ENCODE data around the gene ITGB3. TPM values are rescaled to one million over a fixed set of nuclear protein-coding genes. Genes with fewer than 3 reads are reported as not detected.

ITGB3 gene
- total RNA-seq, 2 donors from 2014 or later = 2.0 to 2.1 TPM

GRCh38 chr17:47286198-47286914 is 32.7 kb downstream of the ITGB3 start:
- Histone ChIP-seq H3K4me3 (no peak overlapping the region), H3K4me1 (no peaks in the 10 kb centered on the region), H3K27ac (no peak overlapping the region), H3K9me3 (no peaks in the 10 kb centered on the region), H3K27me3 (no peaks in the 10 kb centered on the region), H3K36me3 (replicated peaks in 1 of 2; ENCODE audit: insufficient read depth in 1 of 2, low read depth in 2 of 2) (no peaks in the 10 kb centered on the region)
- DNase-seq (no peak), ATAC-seq (no peak)
- TF ChIP-seq, protein P1, sequence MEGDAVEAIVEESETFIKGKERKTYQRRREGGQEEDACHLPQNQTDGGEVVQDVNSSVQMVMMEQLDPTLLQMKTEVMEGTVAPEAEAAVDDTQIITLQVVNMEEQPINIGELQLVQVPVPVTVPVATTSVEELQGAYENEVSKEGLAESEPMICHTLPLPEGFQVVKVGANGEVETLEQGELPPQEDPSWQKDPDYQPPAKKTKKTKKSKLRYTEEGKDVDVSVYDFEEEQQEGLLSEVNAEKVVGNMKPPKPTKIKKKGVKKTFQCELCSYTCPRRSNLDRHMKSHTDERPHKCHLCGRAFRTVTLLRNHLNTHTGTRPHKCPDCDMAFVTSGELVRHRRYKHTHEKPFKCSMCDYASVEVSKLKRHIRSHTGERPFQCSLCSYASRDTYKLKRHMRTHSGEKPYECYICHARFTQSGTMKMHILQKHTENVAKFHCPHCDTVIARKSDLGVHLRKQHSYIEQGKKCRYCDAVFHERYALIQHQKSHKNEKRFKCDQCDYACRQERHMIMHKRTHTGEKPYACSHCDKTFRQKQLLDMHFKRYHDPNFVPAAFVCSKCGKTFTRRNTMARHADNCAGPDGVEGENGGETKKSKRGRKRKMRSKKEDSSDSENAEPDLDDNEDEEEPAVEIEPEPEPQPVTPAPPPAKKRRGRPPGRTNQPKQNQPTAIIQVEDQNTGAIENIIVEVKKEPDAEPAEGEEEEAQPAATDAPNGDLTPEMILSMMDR (IDR thresholded peaks at IDR 0.05) = no peak
- TF ChIP-seq POLR2A (IDR thresholded peaks at IDR 0.05) = no peak
- intact Hi-C loops (cut with DNase I) = no loop called here
- 66 to 73% methylated on average over 6 of the region's 6 CpGs for WGBS, 2 donors

GRCh38 chr17:47287068-47287467 is 33.4 kb downstream of the ITGB3 start:
- no peak for TF ChIP-seq POLR2A (IDR thresholded peaks at IDR 0.05)
- Histone ChIP-seq H3K36me3 (replicated peaks in 1 of 2; ENCODE audit: insufficient read depth in 1 of 2, low read depth in 2 of 2) (no peaks in the 10 kb centered on the region), H3K27me3 (no peaks in the 10 kb centered on the region), H3K4me3 (no peak overlapping the region), H3K9me3 (no peaks in the 10 kb centered on the region), H3K4me1 (no peaks in the 10 kb centered on the region), H3K27ac (no peak overlapping the region)
- intact Hi-C loops (cut with DNase I) = no loop called here
- no peak for ATAC-seq
- no peak for DNase-seq
- 93% methylated on average over 4 of the region's 4 CpGs for WGBS, 2 donors

DNA sequence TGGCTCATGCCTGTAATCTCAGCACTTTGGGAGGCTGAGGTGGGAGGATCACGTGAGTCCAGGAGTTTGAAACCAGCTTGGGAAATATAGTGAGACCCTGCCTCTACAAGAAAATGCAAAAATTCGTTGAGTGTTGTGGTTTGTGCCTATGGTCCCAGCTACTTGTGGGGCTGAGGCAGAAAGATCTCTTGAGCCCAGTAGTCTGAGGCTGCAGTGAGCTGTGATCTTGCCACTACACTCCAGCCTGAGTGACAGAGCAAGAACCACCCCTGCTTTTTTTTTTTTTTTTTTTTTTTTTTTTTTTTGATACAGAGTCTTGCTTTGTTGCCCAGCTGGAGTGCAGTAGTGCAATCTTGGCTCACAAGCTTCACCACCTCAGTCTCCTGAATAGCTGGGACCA is 34.0 kb downstream of the ITGB3 start:
- 57 to 62% methylated on average over 2 of the region's 2 CpGs for WGBS, 2 donors
- intact Hi-C loops (cut with DNase I) = no loop called here
- TF ChIP-seq, protein P1 (IDR thresholded peaks at IDR 0.05) = no peak
- TF ChIP-seq POLR2A (IDR thresholded peaks at IDR 0.05) = no peak

DNA sequence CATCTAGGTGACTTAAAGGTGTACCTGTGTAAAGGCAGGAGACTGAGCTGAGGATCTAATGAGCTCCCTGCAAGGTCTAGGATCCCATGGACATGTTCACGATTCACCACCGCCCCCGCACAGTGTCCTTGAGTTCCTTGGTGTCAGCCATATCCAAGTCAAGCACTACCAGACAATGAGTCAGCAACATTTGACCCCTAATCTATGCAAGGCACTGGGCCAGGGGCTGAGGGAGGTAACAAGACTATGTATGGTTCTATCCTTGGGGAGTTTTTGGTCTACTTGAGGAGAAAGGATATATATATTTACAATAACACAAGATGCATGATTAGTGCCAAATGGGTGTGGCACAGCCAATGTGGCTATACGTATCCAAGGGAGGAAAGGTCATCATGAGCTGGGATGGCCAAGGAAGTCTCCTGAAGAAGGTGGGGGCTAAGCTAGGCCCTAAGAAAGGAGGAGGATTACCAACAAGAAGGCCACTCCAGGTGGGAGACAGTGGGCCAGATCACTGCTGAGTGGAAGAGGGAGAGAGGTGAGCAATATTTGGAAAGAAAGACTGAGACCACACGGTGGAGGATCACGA is 35.0 kb downstream of the ITGB3 start:
- 75 to 79% methylated on average over 6 of the region's 6 CpGs for WGBS, 2 donors

More for the DNA sequence above, 34.0 kb downstream of the ITGB3 start:
- H3K27ac ChIP-seq = no peak overlapping the region
- H3K9me3 ChIP-seq = no peaks in the 10 kb centered on the region
- no peaks in the 10 kb centered on the region for H3K27me3 ChIP-seq
- ATAC-seq = no peak
- no peaks in the 10 kb centered on the region for H3K36me3 ChIP-seq (replicated peaks in 1 of 2; ENCODE audit: insufficient read depth in 1 of 2, low read depth in 2 of 2)
- no peak overlapping the region for H3K4me3 ChIP-seq
- H3K4me1 ChIP-seq = no peaks in the 10 kb centered on the region
- DNase-seq = no peak

DNA sequence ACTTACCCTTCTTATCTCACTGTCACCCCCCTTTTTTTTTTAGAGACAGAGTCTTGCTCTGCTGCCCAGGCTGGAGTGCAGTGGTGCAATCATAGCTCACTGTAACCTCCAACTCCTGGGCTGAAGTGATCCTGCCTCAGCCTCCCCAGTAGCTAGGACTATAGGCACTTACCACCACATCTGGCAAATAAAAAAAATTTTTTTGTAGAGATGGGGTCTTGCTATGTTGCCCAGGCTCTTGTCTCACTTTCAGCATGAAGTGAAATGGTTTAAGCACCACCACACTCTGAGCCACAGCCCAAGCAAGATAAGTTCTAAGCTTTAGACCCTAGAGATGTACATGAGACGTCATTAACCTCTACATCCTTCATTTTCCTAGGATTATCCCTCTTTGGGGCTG is 35.7 kb downstream of the ITGB3 start:
- 69 to 100% methylated on average over 1 of the region's 1 CpG for WGBS, 2 donors
- DNase-seq (no peak), ATAC-seq (no peak)
- no peaks in the 10 kb centered on the region for H3K27me3 ChIP-seq
- H3K9me3 ChIP-seq = no peaks in the 10 kb centered on the region
- TF ChIP-seq, protein P1 (IDR thresholded peaks at IDR 0.05) = no peak
- no peak for TF ChIP-seq POLR2A (IDR thresholded peaks at IDR 0.05)
- intact Hi-C loops (cut with DNase I) = no loop called here
- no peak overlapping the region for H3K4me3 ChIP-seq
- H3K36me3 ChIP-seq (replicated peaks in 1 of 2; ENCODE audit: insufficient read depth in 1 of 2, low read depth in 2 of 2) = no peaks in the 10 kb centered on the region
- no peaks in the 10 kb centered on the region for H3K4me1 ChIP-seq
- H3K27ac ChIP-seq = no peak overlapping the region

More for the DNA sequence above, 35.0 kb downstream of the ITGB3 start:
- Histone ChIP-seq H3K36me3 (replicated peaks in 1 of 2; ENCODE audit: insufficient read depth in 1 of 2, low read depth in 2 of 2) (no peaks in the 10 kb centered on the region), H3K4me3 (no peak overlapping the region), H3K4me1 (no peaks in the 10 kb centered on the region), H3K27ac (no peak overlapping the region), H3K9me3 (no peaks in the 10 kb centered on the region), H3K27me3 (no peaks in the 10 kb centered on the region)
- TF ChIP-seq, protein P1 (IDR thresholded peaks at IDR 0.05) = no peak
- TF ChIP-seq POLR2A (IDR thresholded peaks at IDR 0.05) = no peak
- no peak for DNase-seq
- no peak for ATAC-seq
- intact Hi-C loops (cut with DNase I) = no loop called here
